ENCODE measurements around the gene ADAT3. TPM values are rescaled to one million over a fixed set of nuclear protein-coding genes. Genes with fewer than 3 reads are reported as not detected.
A peak's percentile ranks its signal among the peaks of the same experiment; 100 is the strongest.

The ADAT3 gene
- polyA plus RNA-seq, 2 donors = 6.4 to 6.9 TPM

DNA sequence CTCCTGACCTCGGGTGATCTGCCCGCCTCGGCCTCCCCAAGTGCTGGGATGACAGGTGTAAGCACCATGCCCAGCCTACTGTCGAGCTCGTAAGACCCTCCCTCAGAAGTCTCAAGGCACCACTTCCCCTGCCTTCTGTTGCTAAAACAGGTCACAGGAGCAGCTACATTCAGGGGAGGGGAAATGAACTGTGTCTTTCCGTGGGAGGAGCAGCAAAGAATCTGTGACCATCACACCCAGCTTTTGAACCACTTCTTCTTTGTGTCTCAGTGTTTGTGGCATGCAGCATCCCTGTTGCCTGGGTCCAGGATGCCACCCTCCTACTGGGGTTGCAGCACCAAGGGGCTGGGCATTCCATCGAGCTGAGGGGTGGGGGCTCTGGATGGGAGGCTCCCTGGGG is 28.0 kb downstream of the ADAT3 start:
- no peak overlapping the region for H3K4me3 ChIP-seq (ENCODE audit: low read depth in 1 of 2, low read length in 2 of 2)
- H3K4me1 ChIP-seq (ENCODE audit: control insufficient read depth in 2 of 2, insufficient read depth in 2 of 2, low read length in 1 of 2) = peaks cover 5 to 10% of the 10 kb centered on the region in 2 donors
- H3K9me3 ChIP-seq (ENCODE audit: control insufficient read depth in 2 of 2, insufficient read depth in 1 of 2, low read depth in 1 of 2, low read length in 1 of 2) = no peaks in the 10 kb centered on the region
- no peaks in the 10 kb centered on the region for H3K36me3 ChIP-seq (ENCODE audit: control insufficient read depth in 2 of 2, insufficient read depth in 2 of 2, low read length in 1 of 2)
- no peak overlapping the region for H3K27ac ChIP-seq (ENCODE audit: low read depth in 2 of 2, low read length in 1 of 2)
- WGBS, 2 donors = 69 to 72% methylated on average over 7 of the region's 7 CpGs
- no peaks in the 10 kb centered on the region for H3K27me3 ChIP-seq (ENCODE audit: control insufficient read depth in 1 of 2, insufficient read depth in 2 of 2, low read length in 2 of 2)

DNA sequence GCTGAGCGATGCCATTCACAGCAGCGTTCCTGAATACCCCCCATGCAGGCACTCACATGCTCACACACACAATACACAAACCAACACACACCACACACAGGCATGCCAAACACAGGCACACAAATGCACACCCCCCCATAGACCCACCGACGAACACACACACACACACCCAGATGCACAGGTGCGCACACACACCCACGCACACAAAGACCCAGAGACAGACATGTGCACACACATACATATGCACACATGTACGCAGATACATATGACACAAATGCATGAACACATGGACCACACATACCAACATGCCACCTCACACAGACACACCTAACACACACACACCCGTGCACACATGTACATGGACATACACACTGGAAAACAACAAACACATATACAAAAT is 28.7 kb downstream of the ADAT3 start:
- Histone ChIP-seq H3K27ac (ENCODE audit: low read depth in 2 of 2, low read length in 1 of 2) (no peak overlapping the region), H3K9me3 (ENCODE audit: control insufficient read depth in 2 of 2, insufficient read depth in 1 of 2, low read depth in 1 of 2, low read length in 1 of 2) (no peaks in the 10 kb centered on the region), H3K4me3 (ENCODE audit: low read depth in 1 of 2, low read length in 2 of 2) (no peak overlapping the region), H3K27me3 (ENCODE audit: control insufficient read depth in 1 of 2, insufficient read depth in 2 of 2, low read length in 2 of 2) (no peaks in the 10 kb centered on the region), H3K4me1 (ENCODE audit: control insufficient read depth in 2 of 2, insufficient read depth in 2 of 2, low read length in 1 of 2) (peaks cover 5 to 10% of the 10 kb centered on the region in 2 donors), H3K36me3 (ENCODE audit: control insufficient read depth in 2 of 2, insufficient read depth in 2 of 2, low read length in 1 of 2) (no peaks in the 10 kb centered on the region)
- WGBS, 2 donors = 87 to 92% methylated on average over 8 of the region's 8 CpGs

GRCh38 chr19:1935484-1936208 is 30.4 kb downstream of the ADAT3 start:
- H3K27ac ChIP-seq (ENCODE audit: low read depth in 2 of 2, low read length in 1 of 2) = peak overlapping the region in 1 of 2 donors; percentile 67
- no peaks in the 10 kb centered on the region for H3K9me3 ChIP-seq (ENCODE audit: control insufficient read depth in 2 of 2, insufficient read depth in 1 of 2, low read depth in 1 of 2, low read length in 1 of 2)
- no peaks in the 10 kb centered on the region for H3K36me3 ChIP-seq (ENCODE audit: control insufficient read depth in 2 of 2, insufficient read depth in 2 of 2, low read length in 1 of 2)
- no peaks in the 10 kb centered on the region for H3K27me3 ChIP-seq (ENCODE audit: control insufficient read depth in 1 of 2, insufficient read depth in 2 of 2, low read length in 2 of 2)
- 56 to 64% methylated on average over 11 of the region's 11 CpGs for WGBS, 2 donors
- peaks cover 2 to 13% of the 10 kb centered on the region in 2 donors for H3K4me1 ChIP-seq (ENCODE audit: control insufficient read depth in 2 of 2, insufficient read depth in 2 of 2, low read length in 1 of 2)
- no peak overlapping the region for H3K4me3 ChIP-seq (ENCODE audit: low read depth in 1 of 2, low read length in 2 of 2)

DNA sequence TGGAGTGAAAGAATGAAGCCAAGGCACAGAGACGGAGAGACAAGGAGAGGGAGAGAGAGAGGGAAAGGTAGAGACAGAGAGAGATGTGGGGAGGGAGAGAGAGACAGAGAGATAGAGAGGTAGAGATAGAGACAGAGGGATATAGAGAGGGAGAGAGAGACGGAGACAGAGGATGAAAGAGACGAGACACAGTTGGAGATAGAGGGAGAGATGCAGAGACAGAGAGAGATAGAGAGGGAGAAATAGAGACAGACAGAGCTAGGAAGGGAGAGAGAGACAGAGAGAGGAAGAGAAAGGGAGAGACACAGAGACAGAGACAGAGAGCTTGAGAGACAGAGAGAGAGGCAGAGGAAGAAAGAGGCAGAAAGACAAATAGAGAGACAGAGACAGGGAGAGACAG is 31.2 kb downstream of the ADAT3 start:
- no peaks in the 10 kb centered on the region for H3K9me3 ChIP-seq (ENCODE audit: control insufficient read depth in 2 of 2, insufficient read depth in 1 of 2, low read depth in 1 of 2, low read length in 1 of 2)
- H3K4me1 ChIP-seq (ENCODE audit: control insufficient read depth in 2 of 2, insufficient read depth in 2 of 2, low read length in 1 of 2) = peaks cover 2 to 13% of the 10 kb centered on the region in 2 donors
- 86 to 89% methylated on average over 3 of the region's 3 CpGs for whole genome bisulfite sequencing, 2 donors
- H3K27me3 ChIP-seq (ENCODE audit: control insufficient read depth in 1 of 2, insufficient read depth in 2 of 2, low read length in 2 of 2) = no peaks in the 10 kb centered on the region
- no peaks in the 10 kb centered on the region for H3K36me3 ChIP-seq (ENCODE audit: control insufficient read depth in 2 of 2, insufficient read depth in 2 of 2, low read length in 1 of 2)
- peak overlapping the region in 1 of 2 donors; percentile 67 for H3K27ac ChIP-seq (ENCODE audit: low read depth in 2 of 2, low read length in 1 of 2)
- no peak overlapping the region for H3K4me3 ChIP-seq (ENCODE audit: low read depth in 1 of 2, low read length in 2 of 2)

DNA sequence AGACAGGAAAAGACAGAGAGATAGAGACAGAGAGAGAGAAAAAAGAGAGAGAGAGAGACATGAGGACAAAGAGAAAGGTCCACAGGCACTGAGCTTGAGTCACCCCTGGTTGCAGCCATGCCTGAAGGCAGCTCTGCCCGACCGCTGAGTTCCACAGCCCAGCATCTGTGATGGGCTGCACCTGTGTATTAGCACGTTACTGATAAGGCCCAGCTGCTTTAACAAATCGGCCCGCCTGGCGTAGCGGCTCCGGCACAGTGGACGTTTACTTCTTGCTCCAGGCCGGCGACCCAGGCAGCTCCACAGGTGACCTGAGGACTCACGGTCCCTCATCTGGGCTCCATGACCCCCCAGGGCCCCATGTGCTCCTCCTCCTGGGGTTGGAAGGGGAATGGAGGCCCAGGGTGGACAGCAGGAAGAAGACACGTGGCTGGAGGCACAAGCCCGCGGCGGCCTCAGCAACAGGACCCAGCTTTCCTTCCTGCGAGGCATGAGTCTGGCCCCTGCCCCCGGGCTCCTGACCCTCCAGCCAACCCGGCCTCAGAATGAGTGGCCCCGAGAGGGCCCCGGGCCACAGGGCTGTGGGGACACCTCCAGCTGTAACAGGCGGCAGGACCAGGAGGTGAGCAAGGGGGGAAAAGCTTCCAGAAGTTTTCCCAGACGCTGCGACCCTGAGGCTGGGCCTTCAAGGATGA is 31.9 kb downstream of the ADAT3 start:
- 89 to 90% methylated on average over 24 of the region's 24 CpGs for WGBS, 2 donors
- Histone ChIP-seq H3K27me3 (ENCODE audit: control insufficient read depth in 1 of 2, insufficient read depth in 2 of 2, low read length in 2 of 2) (no peaks in the 10 kb centered on the region), H3K4me3 (ENCODE audit: low read depth in 1 of 2, low read length in 2 of 2) (no peak overlapping the region), H3K9me3 (ENCODE audit: control insufficient read depth in 2 of 2, insufficient read depth in 1 of 2, low read depth in 1 of 2, low read length in 1 of 2) (no peaks in the 10 kb centered on the region), H3K4me1 (ENCODE audit: control insufficient read depth in 2 of 2, insufficient read depth in 2 of 2, low read length in 1 of 2) (peaks cover 2 to 13% of the 10 kb centered on the region in 2 donors), H3K36me3 (ENCODE audit: control insufficient read depth in 2 of 2, insufficient read depth in 2 of 2, low read length in 1 of 2) (no peaks in the 10 kb centered on the region), H3K27ac (ENCODE audit: low read depth in 2 of 2, low read length in 1 of 2) (no peak overlapping the region)

DNA sequence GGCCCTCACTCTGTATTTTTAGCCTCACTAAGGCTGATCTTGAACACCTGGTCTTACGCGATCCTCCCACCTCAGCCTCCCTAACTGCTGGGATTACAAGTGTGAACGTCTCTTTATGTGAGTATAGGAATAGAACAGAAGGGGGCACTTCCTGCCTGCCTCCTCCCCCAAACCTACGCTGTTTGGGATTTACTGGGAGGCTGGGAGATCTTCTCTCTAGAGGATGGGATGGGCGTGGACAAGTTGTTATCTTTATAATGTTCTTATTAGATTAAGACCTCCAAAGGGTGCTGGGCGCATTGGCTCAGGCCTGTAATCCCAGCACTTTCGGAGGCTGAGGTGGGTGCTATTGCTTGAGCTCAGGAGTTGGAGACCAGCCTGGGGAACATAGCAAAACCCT is 32.9 kb downstream of the ADAT3 start:
- H3K36me3 ChIP-seq (ENCODE audit: control insufficient read depth in 2 of 2, insufficient read depth in 2 of 2, low read length in 1 of 2) = no peaks in the 10 kb centered on the region
- no peaks in the 10 kb centered on the region for H3K27me3 ChIP-seq (ENCODE audit: control insufficient read depth in 1 of 2, insufficient read depth in 2 of 2, low read length in 2 of 2)
- peaks cover 6 to 18% of the 10 kb centered on the region in 2 donors for H3K4me1 ChIP-seq (ENCODE audit: control insufficient read depth in 2 of 2, insufficient read depth in 2 of 2, low read length in 1 of 2)
- H3K27ac ChIP-seq (ENCODE audit: low read depth in 2 of 2, low read length in 1 of 2) = no peak overlapping the region
- H3K4me3 ChIP-seq (ENCODE audit: low read depth in 1 of 2, low read length in 2 of 2) = no peak overlapping the region
- 76 to 89% methylated on average over 7 of the region's 7 CpGs for WGBS, 2 donors
- H3K9me3 ChIP-seq (ENCODE audit: control insufficient read depth in 2 of 2, insufficient read depth in 1 of 2, low read depth in 1 of 2, low read length in 1 of 2) = no peaks in the 10 kb centered on the region

- peak within 1 kb of the TSS; percentile 80 to 88 for H3K4me3 ChIP-seq (ENCODE audit: low read depth in 1 of 2, low read length in 2 of 2)
- 1% methylated on average over 53 to 97 of the region's 97 CpGs for WGBS, 2 donors
- H3K27ac ChIP-seq (ENCODE audit: low read depth in 2 of 2, low read length in 1 of 2) = peak within 1 kb of the TSS; percentile 98 to 100
- no peaks in the 10 kb centered on the region for H3K9me3 ChIP-seq (ENCODE audit: control insufficient read depth in 2 of 2, insufficient read depth in 1 of 2, low read depth in 1 of 2, low read length in 1 of 2)
- H3K36me3 ChIP-seq (ENCODE audit: control insufficient read depth in 2 of 2, insufficient read depth in 2 of 2, low read length in 1 of 2) = no peaks in the 10 kb centered on the region
- peaks cover 13 to 33% of the 10 kb centered on the region in 2 donors for H3K4me1 ChIP-seq (ENCODE audit: control insufficient read depth in 2 of 2, insufficient read depth in 2 of 2, low read length in 1 of 2)
- H3K27me3 ChIP-seq (ENCODE audit: control insufficient read depth in 1 of 2, insufficient read depth in 2 of 2, low read length in 2 of 2) = no peaks in the 10 kb centered on the region
Measured at GRCh38 chr19:1941146-1942077, 36.2 kb downstream of the ADAT3 start, which contains the start of gene CSNK1G2. TSS of gene CSNK1G2 (plus strand) at chr19:1941172. CDS start at chr19:1969773, 28,601 bp downstream.

- H3K4me3 ChIP-seq (ENCODE audit: low read depth in 1 of 2, low read length in 2 of 2) = peak overlapping the region; percentile 80 to 88
- peaks cover 15 to 33% of the 10 kb centered on the region in 2 donors for H3K4me1 ChIP-seq (ENCODE audit: control insufficient read depth in 2 of 2, insufficient read depth in 2 of 2, low read length in 1 of 2)
- WGBS, 2 donors = 1% methylated on average over 39 to 40 of the region's 40 CpGs
- H3K9me3 ChIP-seq (ENCODE audit: control insufficient read depth in 2 of 2, insufficient read depth in 1 of 2, low read depth in 1 of 2, low read length in 1 of 2) = no peaks in the 10 kb centered on the region
- no peaks in the 10 kb centered on the region for H3K27me3 ChIP-seq (ENCODE audit: control insufficient read depth in 1 of 2, insufficient read depth in 2 of 2, low read length in 2 of 2)
- peak overlapping the region; percentile 98 to 100 for H3K27ac ChIP-seq (ENCODE audit: low read depth in 2 of 2, low read length in 1 of 2)
- peaks cover 0 to 2% of the 10 kb centered on the region in 2 donors for H3K36me3 ChIP-seq (ENCODE audit: control insufficient read depth in 2 of 2, insufficient read depth in 2 of 2, low read length in 1 of 2)
Measured at GRCh38 chr19:1942078-1942933, 37.1 kb downstream of the ADAT3 start.
